Anterior cingulate cortex (tissue), 58 donors: ENCODE data around the gene STK35.

Source experiments
- DNase-seq, 58 donors: peaks; one replicate each; lab custom pipeline; 2025; lab: John Stamatoyannopoulos, UW

Gene STK35

GRCh38 chr20:2132461-2132901 lies 30.9 kb downstream of the STK35 start:
- DNase-seq = no peak

GRCh38 chr20:2133318-2134183 lies 31.9 kb downstream of the STK35 start:
- DNase-seq = peak in 2 of 58 donors; percentile 34 to 39

GRCh38 chr20:2135013-2135412 lies 33.4 kb downstream of the STK35 start:
- no peak for DNase-seq

- peak in 20 of 58 donors; percentile 5 to 73 (median 26) for DNase-seq
Measured at GRCh38 chr20:2136275-2136674, 34.6 kb downstream of the STK35 start.

- peak in 1 of 58 donors; percentile 15 for DNase-seq
Measured at GRCh38 chr20:2137552-2138201, 36.0 kb downstream of the STK35 start.

GRCh38 chr20:2138396-2138795 lies 36.8 kb downstream of the STK35 start:
- no peak for DNase-seq

- DNase-seq = no peak
Measured at GRCh38 chr20:2139250-2139649, 37.6 kb downstream of the STK35 start.

- no peak for DNase-seq
Measured at GRCh38 chr20:2139736-2140135, 38.1 kb downstream of the STK35 start.

- DNase-seq = peak in 2 of 58 donors; percentile 3 to 5
Measured at GRCh38 chr20:2140561-2140960, 38.9 kb downstream of the STK35 start.

GRCh38 chr20:2141600-2142575 lies 40.3 kb downstream of the STK35 start:
- no peak for DNase-seq

- no peak for DNase-seq
Measured at GRCh38 chr20:2142649-2143048, 41.0 kb downstream of the STK35 start.

- no peak for DNase-seq
Measured at GRCh38 chr20:2143594-2143993, 42.0 kb downstream of the STK35 start.

- DNase-seq = no peak
Measured at GRCh38 chr20:2144850-2145249, 43.2 kb downstream of the STK35 start.

- DNase-seq = no peak
Measured at GRCh38 chr20:2145376-2145775, 43.7 kb downstream of the STK35 start.

GRCh38 chr20:2146080-2146867 lies 44.6 kb downstream of the STK35 start:
- DNase-seq = no peak

- no peak for DNase-seq
Measured at GRCh38 chr20:2149507-2149906, 47.9 kb downstream of the STK35 start.

GRCh38 chr20:2150660-2151059 lies 49.0 kb downstream of the STK35 start:
- DNase-seq = no peak

- no peak for DNase-seq
Measured at GRCh38 chr20:2151858-2152281, 50.2 kb downstream of the STK35 start.

GRCh38 chr20:2152317-2152716 lies 50.7 kb downstream of the STK35 start:
- DNase-seq = no peak

GRCh38 chr20:2153326-2153725 lies 51.7 kb downstream of the STK35 start:
- no peak for DNase-seq
